Activated gamma-delta T cell treated with anti-CD3 and anti-CD28 coated beads, Interleukin-2, amount 50 U/mL, for 16 hours (primary cell): Measurements from ENCODE around the gene PRKRIP1.
"Not testable (repeated sequence)": the region's sequence is repeated elsewhere in the genome, so short reads cannot be mapped to it uniquely, and the experiment has no call there.

Source experiments
- DNase-seq: peaks from one replicate; pipeline ENCODE4 v3.0.0-alpha.2; 2020; ENCODE audit warnings: low read depth

Gene PRKRIP1

DNA sequence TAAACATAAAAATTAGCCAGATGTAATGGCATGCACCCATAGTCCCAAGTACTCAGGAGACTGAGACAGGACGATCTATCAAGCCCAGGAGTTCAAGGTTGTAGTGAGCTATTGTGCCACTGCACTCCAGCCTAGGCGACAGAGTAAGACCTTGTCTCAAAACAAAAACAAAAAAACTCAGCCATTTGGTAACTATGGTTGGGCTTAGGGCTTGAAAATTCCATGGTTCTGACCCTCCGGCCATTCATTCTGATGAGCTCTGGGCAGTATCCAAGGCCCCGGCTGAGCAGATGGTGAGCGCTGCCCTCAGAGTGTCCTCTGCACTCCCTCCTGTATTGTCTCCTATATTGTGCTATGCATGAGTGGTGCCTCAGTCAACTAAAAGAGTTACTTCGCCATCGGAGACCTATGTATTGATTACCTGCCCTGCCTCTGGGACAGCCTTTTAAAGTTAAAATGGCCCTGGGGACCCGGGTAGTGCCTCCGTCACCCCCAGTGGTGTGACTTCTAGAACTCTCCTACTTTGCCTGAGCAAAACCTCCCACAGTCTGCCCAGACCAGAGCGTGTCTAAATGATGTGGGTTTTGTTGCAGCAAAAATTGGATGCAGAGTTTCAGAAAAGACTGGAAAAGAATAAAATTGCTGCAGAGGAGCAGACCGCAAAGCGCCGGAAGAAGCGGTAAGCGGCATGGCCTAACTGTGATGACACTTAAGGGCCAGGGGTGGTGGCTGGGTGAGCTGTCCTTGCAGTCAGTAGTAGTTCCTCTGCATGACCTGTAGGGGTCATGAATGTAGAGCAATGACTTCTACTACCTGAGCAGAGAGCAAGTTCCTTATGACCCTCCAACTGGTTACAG lies 8.1 kb downstream of the PRKRIP1 start:
- DNase-seq = no peak

DNA sequence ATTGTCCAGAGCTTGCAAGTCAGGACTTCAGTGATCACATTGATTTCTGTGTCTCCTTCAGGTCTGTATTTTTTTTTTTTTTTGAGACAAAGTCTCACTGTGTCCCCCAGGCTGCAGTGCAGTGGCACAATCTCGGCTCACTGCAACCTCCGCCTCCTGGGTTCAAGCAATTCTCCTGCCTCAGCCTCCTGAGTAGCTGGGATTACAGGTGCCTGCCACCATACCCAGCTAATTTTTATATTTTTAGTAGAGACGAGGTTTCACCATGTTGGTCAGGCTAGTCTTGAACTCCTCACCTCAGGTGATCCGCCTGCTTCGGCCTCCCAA lies 8.7 kb downstream of the PRKRIP1 start:
- DNase-seq = not testable (repeated sequence)

DNA sequence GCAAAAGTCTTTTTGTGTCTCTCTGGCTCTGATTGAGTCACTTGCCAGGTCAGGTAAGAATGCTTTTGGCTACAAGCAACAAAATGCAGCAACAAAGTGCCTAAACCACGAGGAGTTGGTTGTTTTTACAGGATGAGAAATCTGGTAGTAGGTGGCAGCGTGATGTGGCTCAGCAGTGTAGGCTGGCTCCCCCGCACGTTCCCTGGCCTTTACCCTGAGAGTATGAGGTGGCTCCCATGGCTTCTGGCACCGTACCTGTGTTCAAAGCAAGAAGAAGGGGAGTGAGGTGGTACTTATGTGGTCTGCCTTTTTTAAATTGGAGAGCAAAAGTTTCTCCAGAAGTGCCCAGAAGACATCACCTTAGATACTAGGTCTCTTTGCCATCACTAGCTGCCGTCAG lies 11.7 kb downstream of the PRKRIP1 start:
- no peak for DNase-seq

DNA sequence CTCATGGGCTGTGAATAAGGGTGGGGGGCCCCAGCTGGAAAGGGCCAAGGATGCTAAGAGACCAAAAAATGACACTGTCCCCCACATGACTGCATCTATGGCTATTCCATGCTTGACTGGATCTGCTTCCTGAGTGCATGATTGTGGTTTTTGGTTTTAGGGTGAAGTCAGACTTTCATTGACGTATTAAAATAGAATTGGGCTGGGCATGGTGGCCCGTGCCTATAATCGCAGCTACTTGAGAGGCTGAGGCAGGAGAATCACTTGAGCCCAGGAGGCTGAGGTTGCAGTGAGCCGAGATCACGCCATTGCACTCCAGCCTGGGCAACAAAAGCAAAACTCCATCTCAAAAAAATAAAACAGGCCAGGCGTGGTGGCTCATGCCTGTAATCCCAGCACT lies 12.4 kb downstream of the PRKRIP1 start:
- not testable (repeated sequence) for DNase-seq

DNA sequence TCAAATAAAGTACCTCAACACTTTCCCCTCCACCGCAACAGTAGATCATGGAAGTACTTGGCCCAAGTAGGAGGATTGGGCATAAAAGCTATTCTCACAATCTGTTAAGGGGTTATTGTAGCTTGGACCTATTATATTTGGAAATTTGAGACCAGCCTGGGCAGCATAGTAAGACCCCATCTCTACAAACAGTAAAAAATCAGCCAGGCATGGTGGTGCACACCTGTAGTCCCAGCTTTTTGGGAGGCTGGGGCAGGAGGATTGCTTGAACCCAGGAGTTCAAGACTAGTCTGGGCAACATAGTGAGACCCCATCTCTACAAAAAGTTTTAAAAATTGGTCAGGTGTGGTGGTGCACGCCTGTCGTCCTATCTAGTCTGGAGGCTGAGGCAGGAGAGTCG lies 13.2 kb downstream of the PRKRIP1 start:
- DNase-seq = no peak

DNA sequence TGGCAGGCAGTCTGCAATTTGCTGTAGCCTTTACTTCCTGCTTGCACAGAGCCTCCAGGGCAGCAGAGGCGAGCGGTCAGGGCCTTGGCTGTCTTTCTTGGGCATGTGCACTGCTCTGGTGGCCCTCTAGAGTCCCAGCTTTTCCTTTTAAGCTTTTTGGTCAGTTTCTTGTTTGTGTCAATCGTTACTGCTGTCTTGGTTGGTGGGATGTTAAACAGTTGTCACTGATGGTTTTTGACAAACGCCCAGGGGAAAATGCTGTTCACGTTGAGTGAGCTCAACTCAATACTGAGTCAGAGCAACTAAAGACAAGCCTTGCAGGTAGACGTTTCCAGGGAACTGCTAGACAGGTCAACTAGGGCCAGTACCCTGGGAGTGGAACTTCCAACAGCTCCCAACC lies 14.0 kb downstream of the PRKRIP1 start:
- no peak for DNase-seq

DNA sequence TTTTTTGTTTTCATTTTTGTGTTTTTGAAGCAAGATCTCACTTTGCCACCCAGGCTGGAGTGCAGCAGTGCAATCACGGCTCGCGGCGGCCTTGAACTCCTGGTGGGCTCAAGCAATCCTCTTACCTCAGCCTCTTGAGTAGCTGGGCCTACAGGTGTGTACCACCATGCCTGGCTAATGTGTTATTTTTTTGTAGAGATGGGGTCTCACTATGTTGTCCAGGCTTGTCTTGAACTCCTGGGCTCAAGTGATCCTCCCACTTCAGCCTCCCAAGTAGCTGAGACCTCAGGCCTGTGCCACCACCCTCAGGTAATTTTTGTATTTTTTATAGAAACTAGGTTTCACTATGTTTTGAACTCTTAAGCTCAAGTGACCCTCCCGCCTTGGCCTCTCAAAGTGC lies 14.8 kb downstream of the PRKRIP1 start:
- DNase-seq = no peak

DNA sequence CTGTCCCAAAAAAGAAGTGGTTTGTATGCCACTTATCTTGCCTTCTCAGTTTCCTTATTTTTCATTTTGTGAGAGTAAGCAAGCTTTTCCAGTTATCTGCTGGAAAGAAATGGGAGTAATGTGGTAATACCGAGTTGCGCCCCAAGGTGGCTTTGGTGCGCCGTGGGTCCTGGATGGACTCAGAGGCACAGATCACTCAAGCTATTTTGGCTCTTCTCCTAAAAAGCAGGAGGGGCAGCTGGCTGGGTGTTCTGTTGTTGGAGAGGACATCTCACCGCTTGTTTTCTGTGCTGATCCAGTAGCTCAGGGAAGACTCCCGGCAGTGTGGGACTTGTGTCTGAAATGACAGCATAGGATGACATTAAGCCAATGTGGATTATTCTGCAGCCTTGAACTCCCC lies 16.4 kb downstream of the PRKRIP1 start:
- no peak for DNase-seq

DNA sequence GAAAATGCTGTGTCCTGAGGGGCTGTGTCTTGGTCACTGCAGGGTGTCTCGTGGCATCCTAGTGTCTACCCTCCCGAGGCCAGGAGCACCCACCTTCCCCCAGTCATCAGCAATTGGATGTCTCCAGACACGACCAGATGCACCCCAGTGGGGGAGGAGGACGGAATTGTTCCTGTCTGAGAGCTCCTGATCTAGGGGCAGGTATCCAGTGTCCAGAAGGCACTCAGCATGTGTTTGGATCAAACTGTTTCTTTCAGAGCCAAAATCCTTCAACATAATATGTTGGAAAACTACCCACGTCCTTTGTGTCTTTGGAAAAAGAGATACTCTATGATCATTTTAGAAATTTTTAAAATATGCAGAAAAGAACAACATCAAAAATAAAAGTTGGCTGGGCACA lies 16.9 kb downstream of the PRKRIP1 start:
- DNase-seq = no peak

DNA sequence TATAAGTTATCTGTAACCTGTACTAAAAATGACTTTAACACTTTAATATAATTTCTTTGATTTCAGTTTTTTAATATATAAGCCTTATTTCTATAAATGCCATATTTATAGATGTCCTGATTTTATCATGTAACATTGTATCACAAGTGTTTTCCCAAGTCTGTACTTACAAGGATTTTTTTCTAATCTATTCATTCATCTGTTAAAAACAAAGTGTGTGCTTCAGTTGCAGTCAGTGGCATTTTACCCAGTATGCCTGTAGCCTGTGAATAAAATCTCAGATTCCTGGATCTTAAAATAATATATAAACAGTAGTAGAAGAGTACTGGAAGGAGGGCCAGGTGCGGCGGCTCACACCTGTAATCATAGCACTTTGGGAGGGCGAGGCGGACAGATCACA lies 17.4 kb downstream of the PRKRIP1 start:
- DNase-seq = no peak

DNA sequence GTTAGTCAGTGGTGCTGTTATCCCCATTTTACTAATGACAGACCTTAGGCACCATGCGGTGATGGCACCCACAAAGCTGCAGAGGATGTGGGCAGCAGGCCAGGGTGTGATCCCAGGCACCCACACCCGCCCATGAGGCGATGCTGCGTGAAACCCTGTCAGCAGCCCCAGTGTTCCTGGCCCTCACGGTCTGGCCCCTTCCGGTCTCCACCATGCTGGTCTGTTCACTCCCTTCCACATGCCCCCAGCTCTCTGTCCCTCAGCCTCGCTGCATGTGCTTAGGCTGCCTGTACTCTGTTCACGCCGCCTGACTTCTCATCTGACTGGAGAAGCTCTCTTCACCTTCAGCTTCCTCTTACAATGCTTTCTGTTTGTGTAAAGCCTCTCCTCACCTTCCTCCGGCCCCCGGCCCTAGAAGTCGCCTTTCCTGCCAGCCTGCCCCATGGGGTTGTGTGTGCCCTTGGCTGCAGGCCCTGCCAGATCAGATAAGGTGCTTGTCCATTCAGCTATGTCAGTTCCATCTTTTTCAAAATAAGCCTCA lies 19.6 kb downstream of the PRKRIP1 start:
- DNase-seq = peak; percentile 46

DNA sequence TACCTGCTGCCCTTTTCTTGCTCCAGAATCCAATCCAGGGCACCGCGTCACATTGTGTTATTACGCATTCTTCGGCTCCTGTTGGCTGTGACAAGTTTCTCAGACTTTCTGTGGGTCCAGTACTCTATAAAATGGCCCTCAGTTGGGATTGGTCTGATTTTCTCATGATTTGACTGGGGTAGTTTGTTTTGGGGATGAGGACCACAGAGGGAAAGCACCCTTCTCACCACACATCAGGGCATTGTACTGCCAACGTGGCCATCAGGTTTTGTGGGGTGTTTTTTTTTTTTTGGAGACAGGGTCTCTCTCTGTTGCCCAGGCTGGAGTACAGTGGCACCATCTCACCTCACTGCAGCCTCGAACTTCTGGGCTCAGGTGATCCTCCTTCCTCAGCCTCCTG lies 20.2 kb downstream of the PRKRIP1 start:
- DNase-seq = no peak

DNA sequence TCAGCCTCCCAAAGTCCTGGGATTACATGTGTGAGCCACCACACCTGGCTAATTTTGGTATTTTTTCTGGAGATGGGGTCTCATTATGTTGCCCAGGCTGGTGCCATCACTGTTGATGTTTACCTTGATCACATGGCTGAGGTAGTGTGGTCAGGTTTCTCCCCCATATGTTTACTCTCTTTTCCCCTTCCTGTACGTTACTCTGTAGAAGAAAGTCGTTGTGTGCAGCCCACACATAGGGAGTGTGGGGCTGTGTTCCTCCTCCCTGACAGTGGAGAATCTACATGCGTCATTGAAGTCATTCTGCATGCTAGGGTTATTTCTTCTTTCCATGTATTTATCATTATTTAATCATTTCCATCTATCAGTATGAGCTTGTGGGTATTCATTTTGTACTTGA lies 20.9 kb downstream of the PRKRIP1 start:
- DNase-seq = no peak

DNA sequence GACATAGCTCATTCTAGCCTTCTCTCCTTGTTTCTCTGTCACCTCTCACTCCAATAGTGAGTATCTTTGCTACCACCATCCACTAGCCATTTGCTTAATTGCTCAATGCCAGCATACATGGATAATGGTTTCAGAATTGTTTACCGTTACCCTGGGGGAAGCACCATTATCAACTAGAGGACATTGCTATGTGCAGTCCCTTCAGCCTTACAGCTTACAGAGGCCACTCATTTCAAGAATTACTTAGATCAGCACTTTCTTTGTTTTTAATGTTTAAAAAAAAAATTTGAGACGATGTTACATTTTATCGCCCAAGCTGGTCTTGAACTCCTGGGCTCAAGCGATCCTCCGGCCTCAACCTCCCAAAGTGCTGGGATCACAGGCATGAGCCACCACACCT lies 22.4 kb downstream of the PRKRIP1 start:
- no peak for DNase-seq

DNA sequence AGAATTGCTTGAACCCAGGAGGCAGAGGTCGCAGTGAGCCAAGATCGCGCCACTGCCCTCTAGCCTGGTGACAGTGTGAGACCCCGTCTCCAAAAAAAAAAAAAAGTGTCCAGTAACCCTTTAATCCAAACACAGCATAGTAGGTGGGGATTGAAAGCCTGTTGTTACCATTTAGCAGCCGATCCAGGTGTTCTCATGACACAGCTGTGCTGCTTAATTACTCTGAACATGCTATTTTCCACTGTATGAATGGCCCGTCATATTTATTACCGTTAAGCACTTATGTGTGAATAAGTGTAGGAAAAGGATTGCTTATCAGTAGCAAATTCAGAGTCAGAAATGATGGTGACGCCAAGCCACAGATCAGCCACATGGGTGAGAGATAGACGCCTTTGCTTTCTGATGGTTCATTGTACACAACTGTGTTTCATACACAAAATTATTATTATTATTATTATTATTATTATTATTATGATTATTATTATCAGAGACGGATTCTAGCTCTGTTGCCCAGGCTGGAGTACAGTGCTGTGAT lies 25.6 kb downstream of the PRKRIP1 start:
- no peak for DNase-seq

DNA sequence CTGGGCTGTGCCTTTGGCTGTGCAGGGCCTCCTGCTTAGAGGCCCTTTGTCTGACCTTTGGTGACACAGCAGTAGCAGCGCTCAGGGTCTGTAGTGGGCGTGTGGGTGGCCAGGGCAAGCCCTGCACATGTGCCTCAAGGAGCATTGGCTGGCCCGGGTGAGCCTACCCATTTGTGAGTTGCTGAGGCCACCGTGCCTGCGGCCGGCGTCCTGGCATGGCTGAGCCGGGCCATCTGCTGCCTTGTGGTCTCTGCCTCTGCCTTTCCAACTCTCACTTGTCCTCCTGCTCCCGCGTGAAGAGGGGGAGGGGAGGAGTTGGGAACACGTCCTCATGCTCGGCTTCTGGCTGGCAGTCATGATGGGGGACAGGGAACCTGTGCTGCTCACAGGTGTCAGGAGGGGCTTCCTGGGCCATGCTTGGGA lies 28.0 kb downstream of the PRKRIP1 start:
- DNase-seq = no peak

DNA sequence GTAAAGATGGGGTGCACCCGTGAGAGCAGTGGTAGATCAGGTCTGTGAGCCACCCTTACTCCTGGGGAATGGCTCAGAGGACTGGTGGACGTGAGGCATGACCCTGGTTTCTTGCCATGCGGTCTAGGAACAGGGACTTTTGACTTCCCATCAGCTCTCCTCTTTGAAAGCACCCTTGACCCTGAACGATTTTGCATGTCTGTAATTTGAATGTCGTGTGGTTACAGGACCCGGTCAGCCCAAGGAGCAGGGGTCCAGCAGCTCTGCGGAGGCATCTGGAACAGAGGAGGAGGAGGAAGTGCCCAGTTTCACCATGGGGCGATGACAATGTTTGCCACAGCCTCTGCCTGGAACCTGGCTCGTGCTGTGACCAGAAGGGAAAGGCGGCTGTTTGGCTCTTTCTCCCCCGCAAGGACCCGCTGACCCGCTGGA lies 28.6 kb downstream of the PRKRIP1 start:
- no peak for DNase-seq

DNA sequence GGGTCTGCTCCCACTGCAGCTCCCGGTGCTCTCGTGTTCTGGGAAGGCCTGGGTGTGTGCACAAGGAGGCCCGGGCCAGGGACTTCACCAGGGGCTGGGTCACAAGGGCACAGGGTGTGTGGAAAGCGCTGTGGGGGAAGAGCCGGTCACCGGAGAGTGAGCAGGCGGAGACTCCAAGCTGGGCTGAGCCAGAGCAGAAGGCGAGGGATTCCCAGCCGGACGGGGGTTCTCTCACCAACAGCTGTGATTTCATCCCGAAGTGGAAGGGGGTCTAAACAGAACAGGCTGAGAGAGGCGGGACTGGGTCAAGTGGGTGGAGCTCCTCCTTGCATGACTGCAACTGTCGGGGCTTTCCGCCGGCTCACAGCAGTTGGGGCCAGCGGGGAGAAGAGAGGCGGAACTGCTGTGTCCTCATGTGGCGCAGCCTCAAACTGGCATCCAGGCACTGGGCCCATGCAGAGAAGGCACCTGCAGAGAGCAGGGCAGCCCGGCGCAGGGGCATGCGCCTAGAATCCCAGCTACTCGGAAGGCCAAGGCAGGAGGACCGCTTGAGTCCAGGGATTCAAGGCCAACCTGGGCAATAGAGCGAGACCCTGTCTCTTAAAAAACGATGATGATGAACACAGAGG lies 29.6 kb downstream of the PRKRIP1 start:
- DNase-seq = peak; percentile 75

DNA sequence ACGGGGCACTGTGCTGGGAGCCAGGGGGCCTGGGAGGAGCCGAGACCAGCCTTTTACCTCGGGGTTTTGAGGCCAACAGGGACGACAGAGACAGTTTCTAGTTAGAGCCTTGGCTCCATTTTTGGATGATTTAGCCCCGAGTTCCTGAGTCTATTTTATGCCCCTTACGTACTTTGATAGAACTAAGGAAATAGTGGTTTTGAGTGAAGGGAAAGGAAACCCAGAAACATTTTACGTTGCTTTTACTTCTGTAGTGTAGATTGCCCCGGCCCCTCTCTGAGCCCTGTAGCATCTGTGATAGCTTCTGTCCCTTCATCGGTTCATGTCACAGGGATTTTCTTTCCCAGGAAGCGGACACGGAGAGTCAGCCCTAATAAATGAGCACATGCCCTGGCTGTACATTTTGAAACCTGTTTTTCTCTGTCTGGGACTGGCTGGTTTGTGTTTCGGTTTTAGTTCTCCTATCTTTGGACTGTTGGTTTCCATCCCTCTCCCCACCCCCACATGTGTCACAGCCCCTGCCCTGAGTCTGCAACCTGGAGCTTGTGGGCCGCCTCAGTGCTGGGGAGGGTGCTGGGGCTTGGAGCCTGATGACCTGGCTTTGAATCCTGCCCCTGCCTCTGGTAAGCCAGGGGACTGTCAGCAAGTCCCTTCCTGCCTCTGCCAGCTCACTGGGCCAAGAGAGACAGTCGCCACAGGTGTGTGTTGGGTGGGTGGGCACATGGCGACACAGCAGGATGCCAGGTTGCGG lies 30.3 kb downstream of the PRKRIP1 start:
- peak; percentile 62 for DNase-seq

DNA sequence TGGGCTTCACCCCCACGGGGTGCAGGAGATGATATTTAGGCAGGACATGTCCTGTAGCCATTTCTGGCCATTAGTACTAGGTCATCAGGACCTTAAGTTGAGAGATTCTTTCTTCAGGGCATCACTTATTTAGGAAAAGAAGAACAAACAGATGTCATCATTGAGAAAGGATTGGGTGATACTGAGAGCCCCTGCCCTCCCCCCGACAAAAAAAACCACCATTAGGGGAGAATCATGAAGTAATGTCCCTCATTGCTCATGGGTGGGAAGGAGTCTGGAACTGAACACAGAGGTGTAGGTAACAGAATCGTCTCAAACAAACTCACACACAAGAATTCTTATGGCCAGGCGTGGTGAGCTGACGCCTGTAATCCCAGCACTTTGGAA lies 30.8 kb downstream of the PRKRIP1 start:
- DNase-seq = no peak

DNA sequence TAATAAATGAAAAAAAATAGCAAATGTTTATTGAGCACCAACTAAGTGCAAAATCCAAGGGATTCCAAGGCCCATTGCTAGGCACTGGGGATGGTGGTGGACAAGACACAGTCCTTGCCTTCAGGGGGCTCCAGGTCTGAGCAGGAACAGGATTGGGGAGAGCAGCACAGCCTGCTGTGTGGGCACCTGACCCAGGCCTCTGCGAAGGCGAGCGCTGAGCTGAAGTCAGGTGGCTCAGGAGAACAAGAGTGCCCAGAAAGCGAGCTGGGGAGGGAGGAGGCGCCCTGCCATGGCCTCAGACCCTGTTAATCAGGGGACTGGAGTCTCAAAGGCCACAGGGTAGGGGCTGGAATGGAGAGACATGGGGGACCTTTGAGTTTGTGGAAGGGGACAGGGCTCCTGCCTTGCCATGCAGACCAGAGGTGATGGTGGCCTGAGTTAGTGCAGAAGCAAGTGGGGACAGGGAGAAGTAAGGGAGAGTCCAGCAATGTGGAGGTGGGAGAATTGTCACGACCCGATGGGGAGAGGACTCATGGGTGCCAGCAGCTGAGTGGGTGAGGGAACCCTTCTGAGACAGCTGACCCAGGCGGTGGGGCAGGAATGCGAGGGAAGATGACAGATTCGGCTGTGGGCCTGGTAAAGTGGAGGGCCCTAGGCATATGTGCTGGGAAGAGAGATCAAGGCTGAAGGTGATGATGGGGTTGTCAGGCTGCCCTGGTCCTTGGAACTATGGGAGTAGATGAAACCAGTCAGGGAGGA lies 33.2 kb downstream of the PRKRIP1 start:
- DNase-seq = no peak
